CD4-positive, alpha-beta T cell treated with Interleukin-21 for 1 hour (primary cell): Measurements from ENCODE around the gene HDAC7.

Experiments used
- DNase-seq: peaks from one replicate; pipeline ENCODE4 v3.0.0-alpha.2; 2020

HDAC7 gene

GRCh38 chr12:47776471-47777143, 43.1 kb downstream of the HDAC7 start:
- no peak for DNase-seq

GRCh38 chr12:47775100-47775911, 44.4 kb downstream of the HDAC7 start:
- DNase-seq = no peak

- DNase-seq = no peak
Observed at GRCh38 chr12:47774663-47775062, 45.0 kb downstream of the HDAC7 start.

GRCh38 chr12:47773858-47774580, 45.7 kb downstream of the HDAC7 start:
- no peak for DNase-seq

GRCh38 chr12:47773062-47773857, 46.4 kb downstream of the HDAC7 start, which contains the start of gene SLC48A1:
Gene SLC48A1 (plus strand): TSS chr12:47773238. CDS start chr12:47773305, 67 bp downstream.
- DNase-seq = peak; percentile 76

GRCh38 chr12:47772738-47773061, 47.0 kb downstream of the HDAC7 start:
- DNase-seq = no peak

GRCh38 chr12:47772094-47772660, 47.5 kb downstream of the HDAC7 start:
- no peak for DNase-seq

GRCh38 chr12:47771304-47771703, 48.4 kb downstream of the HDAC7 start:
- no peak for DNase-seq

GRCh38 chr12:47770086-47770726, 49.5 kb downstream of the HDAC7 start:
- no peak for DNase-seq

- DNase-seq = no peak
Observed at GRCh38 chr12:47769234-47770085, 50.2 kb downstream of the HDAC7 start.

- DNase-seq = no peak
Observed at GRCh38 chr12:47768323-47768811, 51.3 kb downstream of the HDAC7 start.

GRCh38 chr12:47767216-47767724, 52.4 kb downstream of the HDAC7 start:
- DNase-seq = peak; percentile 79

GRCh38 chr12:47766502-47767215, 53.0 kb downstream of the HDAC7 start:
- no peak for DNase-seq

GRCh38 chr12:47763481-47764346, 56.0 kb downstream of the HDAC7 start:
- no peak for DNase-seq

- DNase-seq = no peak
Observed at GRCh38 chr12:47762850-47763465, 56.7 kb downstream of the HDAC7 start.

- peak; percentile 62 for DNase-seq
Observed at GRCh38 chr12:47758834-47759690, 60.6 kb downstream of the HDAC7 start, which contains the start of gene RAPGEF3. Gene RAPGEF3 (minus strand): TSS chr12:47758880. CDS start chr12:47758556, 324 bp downstream.

- no peak for DNase-seq
Observed at GRCh38 chr12:47758584-47758833, 61.2 kb downstream of the HDAC7 start.
